HG03460 (cell line): ENCODE results near the gene SLC19A1.

Experiments
- ATAC-seq: cut with Tn5 transposase; IDR thresholded peaks from one replicate; pipeline ENCODE4 v1.9.1; 2021; ENCODE audit not compliant: unreplicated experiment

Gene SLC19A1

DNA sequence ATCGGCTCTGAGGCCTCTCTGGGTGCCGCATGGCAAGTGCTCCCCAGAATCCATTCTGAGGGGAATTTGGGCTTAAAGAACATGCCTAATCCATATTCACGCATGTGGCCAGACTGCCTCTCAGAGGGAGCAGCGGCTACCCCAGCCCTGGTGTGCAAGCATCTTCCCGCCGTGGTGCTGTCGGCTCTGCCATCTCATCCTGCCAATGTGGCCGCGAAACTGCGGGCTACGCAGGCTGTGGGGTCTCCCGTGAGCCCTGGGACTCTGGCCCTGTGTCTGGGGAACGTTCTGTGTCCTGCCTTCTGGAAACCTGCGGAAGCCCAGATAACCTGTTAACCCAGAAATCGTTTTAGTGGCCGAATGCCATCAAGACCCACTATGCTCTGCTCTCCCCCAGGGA is 60.7 kb downstream of the SLC19A1 start:
- ATAC-seq, result no peak

DNA sequence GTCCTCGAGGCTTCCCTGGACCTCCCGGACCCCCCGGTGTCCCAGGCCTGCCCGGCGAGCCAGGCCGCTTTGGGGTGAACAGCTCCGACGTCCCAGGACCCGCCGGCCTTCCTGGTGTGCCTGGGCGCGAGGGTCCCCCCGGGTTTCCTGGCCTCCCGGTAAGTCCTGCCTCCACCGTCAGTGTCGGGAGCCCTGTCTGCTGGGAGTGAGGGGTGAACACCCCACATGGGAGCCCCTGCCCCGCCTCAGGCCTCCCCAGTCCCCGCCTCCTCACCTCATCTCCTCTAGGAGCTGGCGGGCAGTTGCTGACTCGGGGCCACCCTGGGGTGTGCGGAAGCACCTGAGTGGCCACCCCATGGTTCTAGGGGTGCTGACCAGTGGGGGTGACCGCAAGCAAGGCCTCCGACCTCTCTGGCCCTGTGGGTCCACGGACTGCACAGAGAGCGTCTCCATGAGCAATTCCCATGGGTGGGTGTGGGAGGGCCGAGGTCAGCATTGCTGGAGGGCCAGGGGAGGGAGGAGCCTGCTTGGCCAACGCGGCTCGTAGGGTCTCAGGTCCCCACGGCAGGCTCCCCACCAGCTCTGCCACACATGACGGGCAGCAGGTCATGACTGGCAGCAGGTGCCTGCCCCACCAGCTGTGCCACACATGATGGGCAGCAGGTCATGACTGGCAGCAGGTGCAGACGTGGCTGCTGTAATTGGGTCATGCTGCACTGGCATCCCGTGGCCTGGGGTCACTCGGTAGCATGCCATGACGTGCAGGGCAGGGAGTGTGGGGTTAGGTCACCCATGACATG is 61.3 kb downstream of the SLC19A1 start:
- ATAC-seq, result no peak

DNA sequence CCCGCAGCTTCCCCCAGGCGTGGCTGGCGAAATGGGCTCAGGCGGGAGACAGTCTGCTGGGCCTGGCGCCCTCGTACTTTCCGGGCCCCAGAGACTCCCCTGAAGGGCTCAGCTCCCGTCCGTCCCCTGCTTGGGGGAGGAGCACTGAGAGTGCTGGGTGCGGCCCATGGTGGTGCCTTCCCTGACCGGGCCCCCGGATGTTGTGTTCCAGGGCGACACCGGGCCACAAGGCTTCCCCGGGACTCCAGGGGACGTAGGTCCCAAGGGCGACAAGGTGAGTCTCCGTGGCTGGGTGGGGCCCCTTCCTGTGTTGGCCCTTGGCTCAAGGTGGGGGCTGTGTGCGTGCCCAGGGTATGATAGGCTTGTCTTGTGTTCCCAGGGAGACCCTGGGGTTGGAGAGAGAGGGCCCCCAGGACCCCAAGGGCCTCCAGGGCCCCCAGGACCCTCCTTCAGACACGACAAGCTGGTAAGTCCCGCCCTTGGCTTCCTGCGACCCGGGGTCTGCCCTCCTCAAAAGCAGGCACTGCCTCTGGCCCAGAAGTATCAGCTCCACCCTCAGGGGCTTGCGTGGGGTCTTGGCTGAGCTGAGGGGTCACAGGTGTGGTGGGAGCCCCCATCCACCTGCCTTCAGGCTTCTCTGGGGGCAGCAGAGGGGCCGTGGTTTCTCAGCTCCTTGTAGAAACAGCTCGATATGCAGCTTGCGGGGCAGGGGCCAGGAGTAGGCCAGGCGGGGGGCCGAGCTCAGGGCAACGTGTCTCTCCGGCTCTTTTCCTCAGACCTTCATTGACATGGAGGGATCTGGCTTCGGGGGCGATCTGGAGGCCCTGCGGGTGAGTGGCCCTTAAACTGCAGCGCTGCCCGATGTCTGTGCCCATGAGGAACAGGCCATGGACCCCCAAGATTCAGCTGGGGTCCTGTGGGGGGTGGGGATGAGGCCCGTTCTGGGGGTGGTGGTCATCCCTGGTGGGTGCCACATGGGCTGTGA is 62.3 kb downstream of the SLC19A1 start:
- no peak for ATAC-seq

DNA sequence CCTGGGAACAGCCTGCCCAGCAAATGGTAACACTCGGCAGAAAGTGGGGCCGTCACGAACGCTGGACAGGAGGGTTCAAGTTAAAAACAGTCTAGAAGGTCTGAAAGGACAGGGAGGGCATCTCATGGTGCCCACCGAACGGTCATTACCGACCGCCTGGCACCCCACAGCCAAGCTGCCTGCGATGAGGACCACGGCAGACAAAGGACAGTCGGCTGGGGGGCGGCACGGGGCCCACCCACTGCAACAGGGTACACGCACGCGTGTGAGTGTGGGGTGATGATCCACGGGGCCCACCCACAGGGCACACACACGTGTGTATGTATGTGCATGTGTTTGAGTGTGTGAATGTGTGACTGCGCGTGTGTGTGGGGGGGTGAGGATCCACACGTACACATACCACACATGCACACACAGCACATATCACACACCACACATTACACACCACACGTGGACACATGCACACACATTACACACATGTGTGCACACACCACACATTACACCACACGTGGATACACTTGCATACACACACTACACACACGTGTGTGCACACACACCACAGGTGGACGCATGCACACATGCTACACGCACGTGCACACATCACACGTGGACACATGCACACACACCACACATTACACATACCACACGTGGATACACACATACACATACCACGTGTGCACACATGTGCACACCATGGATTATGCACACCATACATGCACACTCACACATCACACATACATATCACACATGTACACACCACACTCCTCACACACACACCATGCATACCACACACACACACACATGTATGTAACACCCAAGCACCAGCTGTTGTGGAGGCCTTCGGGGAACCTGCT is 63.2 kb downstream of the SLC19A1 start:
- ATAC-seq, result no peak

DNA sequence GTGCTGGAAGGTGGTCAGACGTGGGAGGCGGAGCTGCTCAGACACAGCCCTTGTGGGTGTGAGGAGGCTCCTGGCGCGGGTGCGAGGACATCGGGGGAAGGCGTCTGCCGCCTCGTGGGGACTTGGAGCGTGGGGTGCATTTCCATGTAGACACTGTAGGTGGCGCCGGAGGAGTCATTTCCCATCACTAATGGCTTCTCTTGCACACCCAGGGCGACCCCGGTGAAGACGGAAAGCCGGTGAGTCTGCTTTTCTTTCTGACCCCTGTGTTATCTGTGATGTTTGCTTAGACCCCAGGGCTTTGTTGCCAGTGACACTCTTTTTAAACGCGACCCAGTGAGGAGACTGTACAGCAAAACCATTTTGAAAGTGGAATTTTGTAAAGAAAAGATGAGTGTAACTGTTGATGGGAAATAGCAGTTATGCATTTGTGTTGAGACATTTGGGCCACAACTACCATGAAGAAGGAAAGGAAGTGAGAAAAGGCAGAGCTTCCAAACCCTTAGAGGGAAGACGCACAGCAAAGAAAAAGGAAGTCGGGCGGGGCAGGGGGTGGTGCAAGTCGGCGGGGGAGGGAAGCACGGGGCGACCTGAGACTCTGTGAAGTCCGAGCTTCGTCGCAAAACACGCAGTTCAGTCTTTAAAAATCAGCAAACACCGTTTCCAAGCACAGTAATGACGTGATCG is 64.0 kb downstream of the SLC19A1 start:
- no peak for ATAC-seq

DNA sequence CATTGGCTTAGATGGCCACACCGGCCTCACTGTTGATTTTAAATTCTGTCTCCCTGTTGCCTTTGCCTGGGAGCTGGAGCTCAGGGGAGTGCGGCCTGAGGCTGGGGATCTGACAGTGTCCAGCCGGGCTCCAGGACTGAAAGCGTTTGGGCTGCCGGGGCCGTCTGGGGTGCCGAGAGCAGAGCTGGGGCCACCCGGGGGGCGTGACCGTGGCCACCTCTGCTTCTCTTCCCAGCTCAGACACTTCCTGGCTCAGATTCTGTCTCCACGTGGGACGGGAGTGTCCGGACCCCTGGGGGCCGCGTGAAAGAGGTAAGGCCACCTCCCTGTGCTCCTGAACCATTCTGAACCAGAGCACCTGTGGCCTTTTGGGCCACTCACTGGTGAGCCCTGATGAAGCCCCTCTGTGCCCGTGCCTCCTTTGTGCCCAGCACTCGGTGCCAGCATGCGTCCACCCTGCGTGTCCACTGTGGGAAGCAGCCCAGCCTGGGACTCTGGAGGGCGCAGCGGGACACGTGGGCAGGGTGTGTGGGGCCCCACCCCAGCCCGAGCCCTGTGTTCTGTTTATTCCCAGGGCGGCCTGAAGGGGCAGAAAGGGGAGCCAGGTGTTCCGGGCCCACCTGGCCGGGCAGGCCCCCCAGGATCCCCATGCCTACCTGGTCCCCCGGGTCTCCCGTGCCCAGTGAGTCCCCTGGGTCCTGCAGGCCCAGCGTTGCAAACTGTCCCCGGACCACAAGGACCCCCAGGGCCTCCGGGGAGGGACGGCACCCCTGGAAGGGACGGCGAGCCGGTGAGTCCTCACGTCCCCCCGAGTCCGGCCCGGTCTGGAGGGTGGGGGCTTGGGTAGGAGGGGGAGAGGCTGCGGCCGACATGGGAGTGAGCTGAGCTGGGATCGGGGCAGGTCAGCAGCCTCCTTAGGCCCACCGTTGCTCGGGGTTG is 64.8 kb downstream of the SLC19A1 start:
- ATAC-seq, result no peak

DNA sequence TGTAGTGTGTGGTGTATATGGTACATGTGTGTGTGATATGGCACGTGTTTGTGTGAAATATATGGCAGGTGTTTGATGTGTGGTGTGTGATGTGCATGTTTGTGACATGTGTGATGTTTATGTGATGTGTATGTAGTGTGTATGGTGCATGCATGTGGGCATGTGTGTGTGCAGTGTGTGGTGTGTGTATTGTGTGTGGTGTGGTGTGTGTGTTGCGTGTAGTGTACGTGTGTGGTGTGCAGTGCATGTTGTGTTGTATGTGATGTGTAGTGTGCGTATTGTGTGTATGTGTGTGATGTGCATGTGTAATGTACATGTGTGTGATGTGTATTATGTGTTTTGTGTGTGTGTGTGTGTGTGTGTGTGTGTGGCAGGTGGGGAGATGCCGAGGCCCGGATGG is 65.7 kb downstream of the SLC19A1 start:
- ATAC-seq, result no peak

DNA sequence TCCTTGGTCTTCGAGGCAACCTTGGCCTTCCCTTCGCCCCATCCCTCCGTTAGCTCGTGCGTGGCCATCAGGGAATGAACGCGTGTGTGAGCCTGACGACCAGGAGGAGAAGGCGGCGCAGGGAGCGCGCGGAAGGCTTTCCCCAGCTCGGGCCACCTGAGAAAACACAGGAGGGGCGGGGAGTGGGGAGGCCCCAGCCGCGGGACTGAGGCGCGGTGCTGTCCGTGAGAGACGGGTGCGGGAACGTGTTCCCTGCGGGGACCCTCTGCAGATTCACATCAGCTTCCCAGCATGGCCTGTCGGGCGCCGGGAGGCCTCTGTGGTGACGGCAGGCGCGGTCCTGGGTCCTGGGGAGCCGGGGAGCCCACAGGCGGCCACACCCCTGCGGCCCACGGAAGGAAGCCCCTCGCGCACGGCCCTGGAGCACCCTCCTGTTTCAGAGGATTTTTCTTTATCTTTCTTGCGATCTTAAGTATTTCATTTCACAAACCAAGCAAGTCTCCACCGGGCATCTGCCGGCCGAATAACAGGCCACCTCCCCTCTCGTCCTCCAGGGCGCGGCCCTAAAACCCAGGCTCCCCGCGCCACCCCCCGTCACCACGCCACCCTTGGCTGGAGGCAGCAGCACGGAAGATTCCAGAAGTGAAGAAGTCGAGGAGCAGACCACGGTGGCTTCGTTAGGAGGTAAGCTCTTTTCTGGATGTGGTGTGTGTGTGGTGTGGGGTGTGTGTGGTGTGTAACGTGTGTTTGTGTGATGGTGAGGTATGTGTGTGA is 66.3 kb downstream of the SLC19A1 start:
- no peak for ATAC-seq

DNA sequence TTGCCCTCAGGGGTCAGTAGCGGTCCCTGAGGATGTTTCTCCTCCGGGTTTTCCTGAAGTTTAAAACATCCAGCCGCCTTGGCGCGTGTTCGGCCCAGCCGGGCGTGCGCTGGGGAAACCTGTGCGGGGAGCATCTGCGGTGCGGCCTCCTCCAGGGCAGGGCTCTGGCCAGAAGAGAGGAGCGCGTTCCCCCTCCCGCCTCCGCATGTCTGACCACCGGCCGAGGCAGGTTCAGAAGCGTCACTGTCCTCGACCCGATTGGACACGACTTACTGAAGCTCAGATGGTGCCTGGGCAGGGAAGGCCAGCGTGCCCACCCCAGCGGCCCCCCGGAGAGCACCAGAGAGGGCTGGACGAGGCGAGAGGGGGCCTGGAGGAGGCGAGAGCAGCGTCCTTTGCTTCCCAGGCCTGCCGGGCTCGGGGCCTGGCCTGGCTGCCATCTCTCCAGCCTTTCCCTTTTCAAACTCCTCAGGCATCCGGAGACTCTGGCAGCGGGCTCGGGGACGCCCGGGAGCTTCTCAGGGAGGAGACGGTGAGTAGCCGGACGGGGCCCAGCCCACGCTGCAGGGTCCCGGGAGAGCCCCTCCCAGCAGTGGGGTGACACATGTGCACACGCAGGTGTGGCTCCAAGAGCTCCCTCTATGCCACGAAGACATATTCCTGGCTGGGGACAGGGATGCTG is 67.1 kb downstream of the SLC19A1 start:
- ATAC-seq, result no peak

DNA sequence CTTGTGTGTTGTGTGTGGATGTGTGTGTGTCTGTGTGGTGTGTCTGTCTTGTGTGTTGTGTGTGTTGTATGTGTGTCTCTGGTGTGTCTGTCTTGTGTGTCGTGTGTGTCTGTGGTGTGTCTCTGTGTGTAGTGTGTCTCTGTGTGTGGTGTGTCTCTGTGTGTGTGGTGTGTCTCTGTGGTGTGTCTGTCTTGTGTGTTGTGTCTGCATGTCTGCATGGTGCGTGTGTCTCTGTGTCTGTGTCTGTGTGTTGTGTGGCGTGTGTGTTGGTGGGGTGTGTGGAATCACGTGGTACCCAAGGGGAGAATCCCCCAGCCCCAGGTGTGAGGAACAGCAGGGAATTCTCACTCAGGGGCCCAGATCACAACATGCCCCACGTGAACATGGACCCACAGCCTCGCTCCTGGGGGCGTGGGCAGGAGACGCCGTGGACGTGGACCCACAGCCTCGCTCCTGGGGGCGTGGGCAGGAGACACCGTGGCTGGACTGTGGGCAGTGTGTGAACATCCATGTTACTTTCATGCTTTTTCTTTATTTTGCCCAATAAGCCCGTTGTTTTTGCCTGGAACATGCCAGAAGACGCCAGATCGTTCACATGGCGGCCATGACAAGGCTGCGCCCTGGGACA is 67.8 kb downstream of the SLC19A1 start:
- no peak for ATAC-seq

DNA sequence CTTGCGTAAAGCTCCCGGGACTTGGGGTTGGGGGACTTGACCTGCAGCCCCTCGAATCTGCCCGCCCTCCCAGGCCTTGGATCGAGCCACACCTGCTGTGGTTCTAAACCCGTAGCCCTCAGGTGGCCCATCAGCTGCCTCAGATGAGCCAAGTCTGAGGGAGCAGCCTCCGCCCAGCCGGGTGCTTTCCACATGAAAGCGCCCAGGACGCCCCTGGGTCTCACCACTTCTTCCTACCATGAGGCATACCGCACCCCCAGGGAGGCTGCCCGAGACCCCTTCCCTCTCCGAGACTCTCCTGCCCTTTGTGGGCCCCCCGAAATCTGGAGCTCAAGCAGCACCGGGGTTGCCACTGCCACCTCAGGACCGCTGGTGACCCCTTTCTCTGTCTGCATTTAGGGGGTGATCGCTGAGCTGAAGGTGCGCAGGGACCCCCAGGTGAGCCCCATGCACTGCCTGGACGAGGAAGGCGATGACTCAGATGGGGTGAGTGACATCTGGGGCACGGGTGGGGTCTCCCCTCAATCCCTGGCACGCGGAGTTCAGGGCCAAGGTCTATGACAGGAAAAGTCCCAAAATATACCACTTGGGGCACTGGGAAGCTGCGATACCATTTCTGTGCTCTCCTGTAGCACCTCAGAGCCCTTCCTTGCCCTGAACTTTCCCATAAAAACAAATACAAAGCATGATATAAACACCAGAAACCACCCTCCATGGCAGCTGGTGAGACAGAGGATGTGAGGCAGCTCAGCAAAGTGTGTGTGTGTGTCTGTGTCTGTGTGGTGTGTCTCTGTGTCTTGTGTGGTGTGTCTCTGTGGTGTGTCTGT is 68.5 kb downstream of the SLC19A1 start:
- ATAC-seq, result no peak

DNA sequence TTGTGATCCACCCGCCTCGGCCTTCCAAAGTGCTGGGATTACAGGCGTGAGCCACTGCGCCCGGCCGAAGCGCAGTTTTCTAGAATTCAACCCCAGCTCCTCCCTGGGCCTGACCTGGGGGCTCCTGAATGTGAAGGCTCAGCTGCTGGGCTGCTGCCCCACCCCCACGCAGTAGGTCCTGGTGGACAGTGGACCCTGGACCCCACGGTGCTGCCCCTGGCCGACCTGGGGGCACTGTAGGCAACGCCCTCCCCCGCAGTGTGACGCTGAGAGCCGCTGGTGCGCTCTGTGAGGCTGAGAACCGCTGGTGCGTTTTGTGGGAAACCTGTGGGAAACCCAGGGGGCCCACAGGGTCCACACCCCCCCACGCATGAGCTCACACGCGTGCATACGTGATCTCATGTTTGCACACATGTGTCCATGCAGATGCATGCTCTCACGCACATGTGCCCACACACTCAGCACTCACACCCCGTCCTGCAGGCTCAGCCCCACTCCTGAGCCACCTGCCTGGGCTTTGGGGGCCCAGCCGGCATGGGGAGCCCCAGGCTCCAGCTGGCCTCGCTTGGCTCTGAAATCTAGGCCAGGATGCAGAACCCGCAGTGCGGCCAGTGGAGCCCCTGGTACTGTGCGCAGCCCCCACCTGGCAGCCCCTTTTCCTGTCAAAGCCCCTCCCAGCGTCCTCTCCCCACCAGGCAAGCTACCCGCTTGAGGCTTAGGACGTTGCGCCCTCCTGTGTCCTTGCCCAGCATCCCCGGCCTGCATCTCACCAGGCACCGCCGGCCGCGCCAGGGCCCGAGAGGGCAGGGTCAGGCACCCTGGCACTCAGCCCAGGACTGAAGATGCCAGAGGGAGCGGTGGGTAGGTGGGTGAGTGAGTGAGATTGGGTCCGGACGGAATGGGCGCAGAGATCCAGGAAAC is 69.5 kb downstream of the SLC19A1 start:
- no peak for ATAC-seq

DNA sequence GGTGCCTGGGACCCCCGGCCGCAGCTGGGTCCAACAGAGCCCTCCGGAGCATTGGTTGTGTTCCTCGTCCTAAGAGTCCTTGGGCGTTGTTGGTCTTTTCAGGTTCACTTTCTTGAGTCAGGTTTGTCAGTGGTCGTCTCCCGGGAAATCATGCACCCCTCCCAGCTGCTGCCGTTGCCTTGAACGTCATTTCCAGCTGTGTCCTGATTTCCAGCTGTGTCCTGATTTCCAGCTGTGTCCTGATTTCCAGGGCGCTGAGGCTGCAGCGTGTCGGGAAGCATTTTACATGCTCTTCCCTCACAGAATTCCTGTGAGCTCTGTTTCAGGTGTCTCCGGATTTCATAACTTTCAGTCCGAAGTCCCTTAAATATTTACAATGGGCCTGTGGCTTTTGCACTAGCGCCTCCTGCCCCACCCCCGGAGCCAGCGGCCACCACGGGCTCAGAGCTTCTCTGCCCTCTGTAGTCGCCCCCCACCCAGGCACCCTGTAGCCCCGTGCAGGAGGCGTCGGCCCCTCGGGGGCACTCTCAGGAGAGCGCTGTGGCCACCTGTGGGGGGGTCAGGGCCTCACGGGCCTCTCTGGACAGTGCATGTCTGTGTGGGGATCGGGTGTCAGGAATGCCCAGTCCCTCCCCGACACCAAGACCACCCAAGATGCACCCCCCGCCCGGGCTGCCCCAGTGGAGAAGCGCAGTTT is 70.6 kb downstream of the SLC19A1 start:
- ATAC-seq, result no peak

DNA sequence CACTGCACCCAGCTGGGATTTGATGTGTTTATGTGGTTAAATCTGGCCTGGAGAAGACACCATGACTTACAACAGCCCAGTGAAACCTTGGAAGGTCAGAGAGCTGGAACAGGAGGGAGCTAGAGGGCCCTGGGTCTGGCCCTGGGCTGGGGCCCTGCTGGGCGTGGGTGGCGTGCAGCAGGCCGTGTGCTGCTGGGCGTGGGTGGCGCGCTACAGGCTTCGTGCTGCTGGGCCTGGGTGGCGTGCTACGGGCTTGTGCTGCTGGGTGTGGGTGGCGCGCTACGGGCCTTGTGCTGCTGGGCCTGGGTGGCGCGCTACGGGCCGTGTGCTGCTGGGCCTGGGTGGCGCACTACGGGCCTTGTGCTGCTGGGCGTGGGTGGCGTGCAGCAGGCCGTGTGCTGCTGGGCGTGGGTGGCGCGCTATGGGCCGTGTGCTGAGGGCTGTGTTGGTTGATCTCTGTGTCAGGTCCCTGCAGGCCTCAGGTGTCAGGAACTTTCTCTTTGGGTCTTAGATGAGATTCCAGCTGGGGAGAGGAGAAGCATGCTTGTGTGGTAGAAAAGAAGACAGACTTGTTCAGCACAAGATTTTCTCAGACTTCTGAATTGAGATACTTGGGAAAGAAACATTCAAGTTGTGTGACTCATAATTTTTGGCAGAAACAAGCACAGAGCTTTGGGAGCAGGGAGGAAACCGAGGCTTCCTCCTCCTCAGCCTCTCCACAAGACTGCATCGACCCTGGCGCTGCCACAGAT is 71.3 kb downstream of the SLC19A1 start:
- no peak for ATAC-seq
